Epithelial cell of esophagus (primary cell): ENCODE data around the gene ZNF48.

Experiments used
- DNase-seq: peaks from one replicate; pipeline ENCODE4 v3.0.0; 2010; ENCODE audit warnings: low read depth
- H3K4me3 ChIP-seq: 2 replicates; pipeline ENCODE4 v1.5.1; 2011; ENCODE audit warnings: mild to moderate bottlenecking, low read length, control low read depth
- TF ChIP-seq, protein P1 (sequence below): IDR thresholded peaks from 2 replicates; pipeline ENCODE4 v1.5.1; 2011; ENCODE audit warnings: low read depth, mild to moderate bottlenecking, low read length, control low read depth, inconsistent platforms; ENCODE audit not compliant: insufficient read depth; ENCODE audit errors: missing control alignments

ZNF48 gene

DNA sequence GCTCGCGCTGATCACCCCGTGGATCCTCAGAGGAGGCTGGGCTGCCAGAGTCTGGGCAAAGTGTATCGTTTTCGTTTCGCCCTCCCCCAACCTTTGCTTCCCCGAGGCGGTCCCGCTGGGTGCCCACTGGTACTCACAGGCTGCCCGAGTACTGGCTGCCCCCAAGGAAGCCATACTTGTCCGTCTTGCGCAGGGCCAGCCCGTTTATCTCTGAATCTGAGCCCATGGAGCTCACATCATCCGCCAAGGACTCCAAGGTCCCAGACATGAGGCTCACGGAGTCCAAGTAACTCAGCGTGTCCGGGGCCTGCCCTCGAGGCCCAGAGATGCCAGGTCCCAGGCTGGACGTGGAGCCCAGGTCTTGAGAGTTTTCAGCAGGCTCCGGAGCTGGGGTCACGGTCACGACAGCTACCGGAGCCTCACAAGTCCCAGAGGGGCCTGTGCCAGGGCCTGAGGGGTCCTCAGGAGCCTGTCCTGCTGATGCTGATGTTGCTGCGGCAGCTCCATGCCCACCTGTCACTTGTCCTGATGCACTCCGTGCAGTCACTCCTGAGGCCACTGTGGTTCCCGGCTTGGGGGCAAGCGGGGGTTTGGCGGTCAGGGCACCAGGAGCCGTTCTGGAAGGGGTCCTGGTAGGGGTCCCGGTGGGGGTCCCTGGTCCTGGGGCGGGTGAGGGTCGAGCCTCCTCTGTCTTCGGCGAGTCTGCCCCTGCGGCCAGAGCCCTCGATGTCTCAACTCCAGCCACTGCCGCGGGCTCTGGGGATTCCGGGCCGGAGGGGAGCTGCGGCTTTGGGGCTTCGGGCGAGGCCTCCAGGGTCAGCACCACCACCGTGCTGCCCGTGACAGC is 25.9 kb upstream of the ZNF48 start:
- TF ChIP-seq, protein P1, sequence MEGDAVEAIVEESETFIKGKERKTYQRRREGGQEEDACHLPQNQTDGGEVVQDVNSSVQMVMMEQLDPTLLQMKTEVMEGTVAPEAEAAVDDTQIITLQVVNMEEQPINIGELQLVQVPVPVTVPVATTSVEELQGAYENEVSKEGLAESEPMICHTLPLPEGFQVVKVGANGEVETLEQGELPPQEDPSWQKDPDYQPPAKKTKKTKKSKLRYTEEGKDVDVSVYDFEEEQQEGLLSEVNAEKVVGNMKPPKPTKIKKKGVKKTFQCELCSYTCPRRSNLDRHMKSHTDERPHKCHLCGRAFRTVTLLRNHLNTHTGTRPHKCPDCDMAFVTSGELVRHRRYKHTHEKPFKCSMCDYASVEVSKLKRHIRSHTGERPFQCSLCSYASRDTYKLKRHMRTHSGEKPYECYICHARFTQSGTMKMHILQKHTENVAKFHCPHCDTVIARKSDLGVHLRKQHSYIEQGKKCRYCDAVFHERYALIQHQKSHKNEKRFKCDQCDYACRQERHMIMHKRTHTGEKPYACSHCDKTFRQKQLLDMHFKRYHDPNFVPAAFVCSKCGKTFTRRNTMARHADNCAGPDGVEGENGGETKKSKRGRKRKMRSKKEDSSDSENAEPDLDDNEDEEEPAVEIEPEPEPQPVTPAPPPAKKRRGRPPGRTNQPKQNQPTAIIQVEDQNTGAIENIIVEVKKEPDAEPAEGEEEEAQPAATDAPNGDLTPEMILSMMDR, result no peak
- DNase-seq, result no peak
- H3K4me3 ChIP-seq, result peak overlapping the region; percentile 51

DNA sequence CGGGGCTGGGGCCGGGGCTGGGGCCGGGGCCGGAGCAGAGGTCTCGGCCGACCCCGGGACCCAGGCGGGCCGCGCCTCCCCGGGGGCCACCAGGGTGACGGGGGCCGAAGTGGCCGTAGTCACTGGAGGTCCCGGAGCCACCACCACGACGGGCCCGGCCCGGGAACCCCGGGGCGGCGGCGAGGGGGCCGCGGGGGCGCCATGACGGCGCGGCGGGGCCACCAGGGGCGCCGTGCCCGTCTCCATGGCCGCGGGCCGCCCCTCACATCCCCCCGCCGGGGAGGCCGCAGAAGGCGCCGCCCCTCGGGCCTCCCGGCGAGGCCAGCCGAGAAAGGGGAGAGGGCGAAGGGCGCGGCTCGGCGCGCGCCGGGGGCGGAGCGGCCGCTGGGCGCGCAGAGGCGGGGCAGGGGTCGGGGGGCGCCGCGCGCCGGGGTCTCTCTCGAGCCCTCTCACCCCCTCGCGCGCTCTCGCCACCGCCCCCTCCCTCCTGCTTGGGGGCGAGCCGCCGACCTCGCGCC is 25.2 kb upstream of the ZNF48 start:
- TF ChIP-seq, protein P1, result no peak
- no peak for DNase-seq
- peak overlapping the region; percentile 51 for H3K4me3 ChIP-seq

DNA sequence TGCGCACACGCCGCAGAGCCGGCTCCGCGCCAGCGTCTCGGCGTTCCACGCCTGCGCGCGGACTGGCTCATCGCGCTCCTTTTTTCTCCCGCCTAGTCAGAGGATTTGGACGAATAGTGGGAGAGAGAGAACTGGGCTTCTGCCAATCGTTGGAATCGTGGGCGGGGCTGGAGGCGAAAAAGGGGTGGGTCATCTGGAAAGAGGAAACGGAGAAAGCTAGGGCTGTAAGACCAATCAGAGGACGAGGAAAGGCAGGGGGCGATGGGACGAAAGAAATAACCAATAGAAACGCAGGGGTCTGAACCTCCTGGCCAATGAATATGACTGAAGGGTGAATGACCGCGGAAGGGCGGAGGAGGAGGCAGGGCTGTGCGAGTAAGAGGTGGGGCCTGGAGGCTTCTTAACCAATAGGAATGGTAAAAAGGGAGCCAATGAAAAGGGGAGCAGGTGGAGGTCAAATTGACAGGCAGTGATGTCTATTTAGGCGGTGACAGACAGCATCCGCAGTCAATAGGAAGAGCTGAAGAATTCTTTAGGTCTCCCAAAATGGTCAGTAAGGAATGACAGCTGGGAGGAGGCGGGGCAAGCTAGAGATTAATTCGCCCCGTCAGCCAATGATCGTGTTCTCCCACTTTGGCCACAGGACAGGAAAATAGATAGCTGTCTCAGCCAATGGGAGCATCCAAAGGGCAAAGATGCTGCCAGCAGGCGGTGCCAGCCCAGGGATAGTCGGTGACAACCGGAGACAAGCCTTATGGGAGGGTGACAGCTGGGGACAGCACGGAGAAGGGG is 24.6 kb upstream of the ZNF48 start, which contains the start of gene TBC1D10B:
TBC1D10B (minus strand) TSS at position 39 of the 792 bp plus-strand sequence. CDS start 311 bp downstream, outside the sequence.
- DNase-seq, result peak; percentile 100
- TF ChIP-seq, protein P1, result peak; percentile 44
- peak within 1 kb of the TSS; percentile 52 for H3K4me3 ChIP-seq

GRCh38 chr16:30371248-30371816 is 23.9 kb upstream of the ZNF48 start:
- TF ChIP-seq, protein P1, result no peak
- no peak for DNase-seq
- peak overlapping the region; percentile 52 for H3K4me3 ChIP-seq

GRCh38 chr16:30372038-30372712 is 23.0 kb upstream of the ZNF48 start:
- no peak overlapping the region for H3K4me3 ChIP-seq
- TF ChIP-seq, protein P1, result no peak
- no peak for DNase-seq

DNA sequence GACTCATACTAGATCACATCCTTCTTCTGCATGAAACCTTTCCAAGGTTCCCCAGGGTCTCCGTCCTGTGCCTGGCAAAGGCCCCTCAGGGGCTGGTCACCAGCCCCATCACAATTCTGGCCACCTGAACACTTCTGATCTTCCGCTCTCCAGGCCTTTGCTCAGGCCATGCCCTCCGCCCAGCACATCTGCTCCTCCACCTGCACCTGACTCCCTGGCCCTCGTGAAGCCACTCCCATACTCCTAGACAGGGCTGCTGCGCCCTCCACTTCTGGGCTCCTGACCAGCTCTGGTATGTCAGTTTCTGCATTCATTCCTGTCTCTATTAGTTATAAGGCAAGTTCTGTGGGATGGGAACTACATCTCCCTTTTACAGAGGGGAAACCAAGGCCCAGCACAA is 22.5 kb upstream of the ZNF48 start:
- TF ChIP-seq, protein P1, result no peak
- no peak for DNase-seq
- H3K4me3 ChIP-seq, result no peak overlapping the region
